Osteoblast (primary cell): ENCODE measurements around the gene WWTR1. TPM values are rescaled to one million over a fixed set of nuclear protein-coding genes. Genes with fewer than 3 reads are reported as not detected.

ENCODE experiments used
- DNase-seq: peaks from one replicate; pipeline ENCODE4 v3.0.0; 2011; ENCODE audit warnings: low spot score, mixed read lengths; ENCODE audit not compliant: insufficient read length; ENCODE audit errors: missing footprints
- H2AFZ ChIP-seq: 2 replicates; pipeline ENCODE4 v1.6.0; 2011; ENCODE audit warnings: mild to moderate bottlenecking, low read length
- H3K27ac ChIP-seq: 2 replicates; pipeline ENCODE4 v1.5.1; 2011; ENCODE audit warnings: mild to moderate bottlenecking, low read depth, low read length, moderate library complexity
- H3K27me3 ChIP-seq: 2 replicates; pipeline ENCODE4 v1.6.0; 2012; ENCODE audit warnings: mild to moderate bottlenecking, control low read depth, inconsistent platforms, low read length, moderate library complexity; ENCODE audit not compliant: insufficient read depth
- H3K36me3 ChIP-seq: 2 replicates; pipeline ENCODE4 v1.5.1; 2011; ENCODE audit warnings: mild to moderate bottlenecking, low read length, control low read depth, moderate library complexity; ENCODE audit not compliant: insufficient read depth
- H3K4me1 ChIP-seq: 2 replicates; pipeline ENCODE4 v1.5.1; 2011; ENCODE audit warnings: mild to moderate bottlenecking, low read length, control low read depth, moderate library complexity; ENCODE audit not compliant: insufficient read depth
- H3K4me2 ChIP-seq: 2 replicates; pipeline ENCODE4 v1.6.0; 2011; ENCODE audit warnings: mild to moderate bottlenecking, low read length; ENCODE audit not compliant: insufficient read depth
- H3K4me3 ChIP-seq: fragments of 200-600 bp; sonication (generic); 3 replicates; pipeline ENCODE4 v1.5.1; 2012; ENCODE audit warnings: mild to moderate bottlenecking, low read length, inconsistent platforms; ENCODE audit not compliant: insufficient read depth
- H3K79me2 ChIP-seq: 2 replicates; pipeline ENCODE4 v1.6.0; 2012; ENCODE audit warnings: mild to moderate bottlenecking, low read length, control low read depth, inconsistent platforms; ENCODE audit not compliant: insufficient read depth
- H3K9me3 ChIP-seq: 2 replicates; pipeline ENCODE4 v1.5.1; 2011; ENCODE audit warnings: low read depth, low read length, control low read depth
- H4K20me1 ChIP-seq: 2 replicates; pipeline ENCODE4 v1.6.0; 2012; ENCODE audit warnings: mild to moderate bottlenecking, low read length, control low read depth; ENCODE audit not compliant: insufficient read depth
- total RNA-seq: library from RNA; depleted of rRNA; stranded (reverse); fragments of >200 nt; gene quantifications from 2 replicates; pipeline ENCODE4 v1.2.3, GENCODE V29; 2012
- TF ChIP-seq, protein P1 (sequence below): IDR thresholded peaks from 2 replicates; pipeline ENCODE4 v1.5.1; 2011; ENCODE audit warnings: mild to moderate bottlenecking, low read depth, low read length, moderate library complexity; ENCODE audit errors: extremely low read depth

WWTR1 gene
- total RNA-seq, 1 donor: 84.7 TPM

DNA sequence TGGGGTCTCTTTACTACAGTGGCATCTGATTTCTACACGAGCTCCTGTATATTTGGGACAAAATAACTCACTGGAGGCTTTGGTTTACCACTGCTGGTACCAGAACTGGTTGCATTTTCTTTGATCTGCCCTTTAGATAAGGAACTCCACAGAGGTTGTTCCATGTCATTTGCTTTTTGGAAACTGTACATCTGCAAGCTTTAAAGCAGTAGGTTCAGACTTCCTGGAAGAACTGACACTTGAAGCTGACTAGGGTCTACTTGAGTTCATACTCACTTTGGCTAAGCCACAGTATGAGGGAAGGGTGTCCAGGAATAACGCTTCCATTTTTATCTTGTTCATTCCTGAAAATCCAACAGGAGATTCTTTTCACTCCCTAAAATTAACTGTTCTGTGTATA is 86.4 kb downstream of the WWTR1 start:
- no peak for DNase-seq

GRCh38 chr3:149570016-149570415 is 87.8 kb downstream of the WWTR1 start:
- TF ChIP-seq, protein P1, sequence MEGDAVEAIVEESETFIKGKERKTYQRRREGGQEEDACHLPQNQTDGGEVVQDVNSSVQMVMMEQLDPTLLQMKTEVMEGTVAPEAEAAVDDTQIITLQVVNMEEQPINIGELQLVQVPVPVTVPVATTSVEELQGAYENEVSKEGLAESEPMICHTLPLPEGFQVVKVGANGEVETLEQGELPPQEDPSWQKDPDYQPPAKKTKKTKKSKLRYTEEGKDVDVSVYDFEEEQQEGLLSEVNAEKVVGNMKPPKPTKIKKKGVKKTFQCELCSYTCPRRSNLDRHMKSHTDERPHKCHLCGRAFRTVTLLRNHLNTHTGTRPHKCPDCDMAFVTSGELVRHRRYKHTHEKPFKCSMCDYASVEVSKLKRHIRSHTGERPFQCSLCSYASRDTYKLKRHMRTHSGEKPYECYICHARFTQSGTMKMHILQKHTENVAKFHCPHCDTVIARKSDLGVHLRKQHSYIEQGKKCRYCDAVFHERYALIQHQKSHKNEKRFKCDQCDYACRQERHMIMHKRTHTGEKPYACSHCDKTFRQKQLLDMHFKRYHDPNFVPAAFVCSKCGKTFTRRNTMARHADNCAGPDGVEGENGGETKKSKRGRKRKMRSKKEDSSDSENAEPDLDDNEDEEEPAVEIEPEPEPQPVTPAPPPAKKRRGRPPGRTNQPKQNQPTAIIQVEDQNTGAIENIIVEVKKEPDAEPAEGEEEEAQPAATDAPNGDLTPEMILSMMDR: no peak
- H3K79me2 ChIP-seq: peaks cover 81% of the 10 kb centered on the region
- H4K20me1 ChIP-seq: no peaks in the 10 kb centered on the region
- H3K27me3 ChIP-seq: no peaks in the 10 kb centered on the region
- no peak overlapping the region for H3K4me2 ChIP-seq
- H2AFZ ChIP-seq: no peak overlapping the region
- DNase-seq: no peak
- H3K27ac ChIP-seq: no peak overlapping the region
- H3K9me3 ChIP-seq: no peaks in the 10 kb centered on the region
- H3K36me3 ChIP-seq: peaks cover 26% of the 10 kb centered on the region
- no peak overlapping the region for H3K4me3 ChIP-seq
- H3K4me1 ChIP-seq: peaks cover 46% of the 10 kb centered on the region

More for the DNA sequence above, 86.4 kb downstream of the WWTR1 start:
- H3K4me1 ChIP-seq: peaks cover 57% of the 10 kb centered on the region
- H4K20me1 ChIP-seq: no peaks in the 10 kb centered on the region
- H3K36me3 ChIP-seq: peaks cover 26% of the 10 kb centered on the region
- no peaks in the 10 kb centered on the region for H3K9me3 ChIP-seq
- TF ChIP-seq, protein P1: no peak
- H2AFZ ChIP-seq: no peak overlapping the region
- H3K27ac ChIP-seq: no peak overlapping the region
- H3K4me3 ChIP-seq: no peak overlapping the region
- H3K27me3 ChIP-seq: no peaks in the 10 kb centered on the region
- no peak overlapping the region for H3K4me2 ChIP-seq
- peaks cover 69% of the 10 kb centered on the region for H3K79me2 ChIP-seq

DNA sequence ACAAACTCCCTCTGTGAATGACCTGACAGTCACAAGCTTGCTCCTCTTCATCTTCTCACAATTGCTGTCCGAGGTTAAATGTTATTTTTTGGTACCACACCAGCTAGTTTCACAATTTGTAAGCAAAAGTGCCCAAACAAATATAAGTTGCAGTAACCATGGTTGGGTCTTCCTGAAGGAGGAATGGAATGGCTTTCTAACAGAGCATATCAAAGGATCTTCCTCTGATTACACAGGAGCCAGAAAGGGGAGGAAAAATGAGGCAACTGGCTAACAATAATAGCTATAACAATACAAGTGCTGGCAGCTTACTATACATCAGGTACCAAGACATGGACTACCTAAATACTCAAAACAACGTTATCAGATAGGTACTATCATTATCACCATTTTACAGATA is 90.4 kb downstream of the WWTR1 start:
- peaks cover 88% of the 10 kb centered on the region for H3K79me2 ChIP-seq
- no peaks in the 10 kb centered on the region for H3K9me3 ChIP-seq
- TF ChIP-seq, protein P1: no peak
- no peaks in the 10 kb centered on the region for H3K27me3 ChIP-seq
- peaks cover 28% of the 10 kb centered on the region for H3K4me1 ChIP-seq
- peaks cover 3% of the 10 kb centered on the region for H4K20me1 ChIP-seq
- peak overlapping the region; percentile 32 for H3K27ac ChIP-seq
- no peak overlapping the region for H2AFZ ChIP-seq
- peaks cover 33% of the 10 kb centered on the region for H3K36me3 ChIP-seq
- DNase-seq: no peak
- no peak overlapping the region for H3K4me3 ChIP-seq
- H3K4me2 ChIP-seq: no peak overlapping the region

GRCh38 chr3:149566292-149566975 is 91.4 kb downstream of the WWTR1 start:
- peak overlapping the region; percentile 32 for H3K27ac ChIP-seq

More at GRCh38 chr3:149566292-149566975, 91.4 kb downstream of the WWTR1 start:
- peaks cover 3% of the 10 kb centered on the region for H4K20me1 ChIP-seq
- peaks cover 19% of the 10 kb centered on the region for H3K4me1 ChIP-seq
- peaks cover 25% of the 10 kb centered on the region for H3K36me3 ChIP-seq
- H3K27me3 ChIP-seq: no peaks in the 10 kb centered on the region
- H2AFZ ChIP-seq: no peak overlapping the region
- H3K4me2 ChIP-seq: no peak overlapping the region
- TF ChIP-seq, protein P1: no peak
- peaks cover 86% of the 10 kb centered on the region for H3K79me2 ChIP-seq
- H3K9me3 ChIP-seq: no peaks in the 10 kb centered on the region
- no peak overlapping the region for H3K4me3 ChIP-seq
- no peak for DNase-seq
